ENCODE measurements around the gene KLRF2.

DNA sequence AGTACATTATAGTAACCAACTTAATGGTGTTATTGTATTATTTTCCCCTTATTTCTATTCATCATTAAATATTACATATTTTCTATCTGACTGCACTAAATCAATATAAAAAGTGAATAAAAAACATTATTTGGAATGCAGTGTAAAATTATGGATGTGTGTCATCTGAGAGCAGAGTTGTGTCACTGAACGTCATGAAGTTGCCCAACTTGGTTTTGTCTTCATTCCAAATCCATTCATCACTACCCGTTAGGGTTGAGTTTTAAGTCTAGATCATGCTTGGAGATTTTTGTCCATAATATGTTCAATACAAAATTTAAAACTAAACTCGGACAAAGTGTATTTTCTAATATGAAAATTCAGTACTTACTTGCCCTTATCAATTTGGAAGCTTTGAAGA lies 37.9 kb upstream of the KLRF2 start:
- TF ChIP-seq YY1 (IDR thresholded peaks at IDR 0.05; ENCODE audit: insufficient read depth, insufficient read length): no peak
- TF ChIP-seq ZNF274 (IDR thresholded peaks at IDR 0.05; ENCODE audit: low read depth, low read length): no peak
- TF ChIP-seq SUZ12 (IDR thresholded peaks at IDR 0.05; ENCODE audit: extremely low read depth, insufficient read depth, insufficient read length): no peak
